OCI-LY7 (cell line): Measurements from ENCODE around the gene MYCBPAP. TPM values are rescaled to one million over a fixed set of nuclear protein-coding genes. Genes with fewer than 3 reads are reported as not detected.

Experiments
- BruUV-seq: library from RNA; stranded (reverse); fragments of 400-500 nt; replicated peaks from 2 replicates; lab custom pipeline; 2021; lab: Mats Ljungman, UMichigan
- CTCF ChIA-PET: fragments of 300-600 bp; sonication (Branson Sonifier 250); formaldehyde crosslinking; loops from one replicate; lab custom pipeline; 2022; ENCODE audit warnings: antibody characterized with exemption; ENCODE audit not compliant: unreplicated experiment; lab: Charles Lee
- POLR2A ChIA-PET: fragments of 300-600 bp; sonication (Branson Sonifier 250); formaldehyde crosslinking; loops from one replicate; lab custom pipeline; 2022; ENCODE audit warnings: antibody characterized with exemption; lab: Charles Lee
- DNase-seq: peaks from one replicate; pipeline ENCODE4 v3.0.0-alpha.2; 2015; ENCODE audit warnings: low spot score
- H2AFZ ChIP-seq: fragments of 200-600 bp; sonication (generic), shearing (Covaris generic); 2 replicates; pipeline ENCODE4 v1.6.1; 2014; ENCODE audit warnings: mild to moderate bottlenecking, antibody characterized with exemption, low read length, moderate library complexity
- H3K27ac ChIP-seq: fragments of 200-600 bp; sonication (generic); 2 replicates; pipeline ENCODE4 v1.5.1; 2014; ENCODE audit warnings: mixed run types, low read depth, mild to moderate bottlenecking, moderate library complexity, low read length, inconsistent platforms; ENCODE audit not compliant: poor library complexity, severe bottlenecking
- H3K36me3 ChIP-seq: fragments of 200-600 bp; sonication (generic); 2 replicates; pipeline ENCODE4 v1.6.1; 2014; ENCODE audit warnings: mild to moderate bottlenecking, antibody characterized with exemption, low read length, moderate library complexity, mixed read lengths; ENCODE audit not compliant: insufficient read depth
- H3K4me1 ChIP-seq: fragments of 200-600 bp; sonication (generic); 2 replicates; pipeline ENCODE4 v1.5.1; 2014; ENCODE audit warnings: mild to moderate bottlenecking, low read length; ENCODE audit not compliant: insufficient read depth, poor library complexity, severe bottlenecking
- H3K4me2 ChIP-seq: fragments of 200-600 bp; sonication (generic); 2 replicates; pipeline ENCODE4 v1.6.1; 2014; ENCODE audit warnings: mild to moderate bottlenecking, low read length
- H3K4me3 ChIP-seq: fragments of 200-600 bp; sonication (generic); 2 replicates; pipeline ENCODE4 v1.5.1; 2014; ENCODE audit warnings: mild to moderate bottlenecking, low read depth, low read length; ENCODE audit not compliant: poor library complexity, severe bottlenecking
- H3K79me2 ChIP-seq: fragments of 200-600 bp; sonication (generic); 2 replicates; pipeline ENCODE4 v1.6.1; 2016; ENCODE audit warnings: low read depth, mild to moderate bottlenecking, low read length, moderate library complexity, mixed read lengths; ENCODE audit not compliant: insufficient read depth
- H3K9me2 ChIP-seq: fragments of 200-600 bp; sonication (generic); 2 replicates; pipeline ENCODE4 v1.6.1; 2016; ENCODE audit warnings: mild to moderate bottlenecking, low read length, mixed read lengths; ENCODE audit not compliant: insufficient read depth
- H3K9me3 ChIP-seq: fragments of 200-600 bp; sonication (generic); 2 replicates; pipeline ENCODE4 v1.6.1; 2014; ENCODE audit warnings: mild to moderate bottlenecking, mixed run types, low read length, mixed read lengths
- H4K20me1 ChIP-seq: fragments of 200-600 bp; sonication (generic); 2 replicates; pipeline ENCODE4 v1.6.1; 2014; ENCODE audit warnings: mild to moderate bottlenecking, antibody characterized with exemption, low read length, moderate library complexity, mixed read lengths; ENCODE audit not compliant: insufficient read depth
- CTCF ChIP-seq: fragments of 200-600 bp; sonication (generic); conservative IDR thresholded peaks from 2 replicates; pipeline ENCODE4 v1.5.1; 2014; ENCODE audit warnings: mild to moderate bottlenecking, antibody characterized with exemption, low read length, moderate library complexity, mixed read lengths
- EZH2phosphoT487 ChIP-seq: fragments of 200-600 bp; sonication (generic); IDR thresholded peaks from 2 replicates; pipeline ENCODE4 v1.6.1; 2018; ENCODE audit warnings: low read depth, borderline replicate concordance, mild to moderate bottlenecking, mixed run types, antibody characterized with exemption, low read length, moderate library complexity, mixed read lengths
- intact Hi-C: fragments of 100-400 bp; cut with micrococcal nuclease; formaldehyde crosslinking; loops from one replicate; pipeline ENCODE4 v1.10.0; 2022; ENCODE audit not compliant: unreplicated experiment
- total RNA-seq, 2 experiments: library from RNA; depleted of rRNA in 1 of 2; stranded (reverse); fragments of >200 nt in 1 of 2; shearing (Covaris generic) in 1 of 2; gene quantifications; 2 replicates each; pipeline ENCODE4 v1.2.3, GENCODE V29; 2014 to 2022

MYCBPAP gene
- total RNA-seq, 2 experiments from 2014 or later = 5.0 to 6.8 TPM

DNA sequence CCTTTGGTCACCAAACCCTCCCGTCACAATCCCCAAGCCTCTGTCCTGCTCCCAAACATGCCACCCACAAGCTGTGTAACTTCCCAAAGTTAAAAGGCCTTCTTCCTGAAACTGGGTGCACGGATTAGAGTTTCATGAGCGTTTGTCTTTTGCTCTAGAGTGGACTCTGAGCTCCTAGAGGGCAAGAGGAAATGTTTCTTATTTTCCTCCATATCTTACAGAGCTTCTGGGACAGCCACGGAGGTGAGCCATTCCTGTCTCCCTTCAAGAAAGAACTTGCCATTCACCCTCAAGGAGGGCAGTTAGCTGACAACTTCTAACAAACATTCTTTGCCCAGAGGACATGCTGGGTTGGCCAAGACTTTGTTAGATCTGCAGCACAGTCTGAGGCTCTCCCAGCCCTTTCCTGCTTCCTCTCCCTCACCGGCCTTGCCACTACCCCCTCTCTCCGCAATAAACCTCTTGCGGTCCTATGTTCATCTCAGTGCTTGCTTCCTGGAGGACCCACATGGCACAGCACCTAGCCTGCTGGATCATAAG is 2.6 kb upstream of the MYCBPAP start:
- intact Hi-C loops = no loop called here
- CTCF ChIA-PET = no interaction called here
- POLR2A ChIA-PET = interaction anchor here (1.3 kb wide), 1 partner anchor 12 kb away, joined by 3 read pairs; no protein-coding TSS in a partner anchor

GRCh38 chr17:50506298-50506697 is 1.9 kb upstream of the MYCBPAP start:
- no peaks in the 10 kb centered on the region for H3K9me3 ChIP-seq
- H3K4me3 ChIP-seq = no peak overlapping the region
- H3K4me1 ChIP-seq = peaks cover 15% of the 10 kb centered on the region
- POLR2A ChIA-PET = interaction anchor here (0.6 kb wide), 2 partner anchors 11 to 20 kb away, joined by 3 read pairs; no protein-coding TSS in a partner anchor
- no peak overlapping the region for H3K27ac ChIP-seq
- no peaks in the 10 kb centered on the region for H3K9me2 ChIP-seq
- intact Hi-C loops = no loop called here
- TF ChIP-seq EZH2phosphoT487 (no peak), CTCF (no peak)
- no TSS peak for BruUV-seq
- H2AFZ ChIP-seq = no peak overlapping the region
- H4K20me1 ChIP-seq = no peaks in the 10 kb centered on the region
- no peak for DNase-seq
- CTCF ChIA-PET = no interaction called here
- H3K4me2 ChIP-seq = no peak overlapping the region
- no peaks in the 10 kb centered on the region for H3K79me2 ChIP-seq
- no peaks in the 10 kb centered on the region for H3K36me3 ChIP-seq

More for the DNA sequence above, 2.6 kb upstream of the MYCBPAP start:
- Histone ChIP-seq H3K9me3 (no peaks in the 10 kb centered on the region), H3K4me3 (no peak overlapping the region), H3K27ac (no peak overlapping the region), H3K36me3 (no peaks in the 10 kb centered on the region), H3K9me2 (no peaks in the 10 kb centered on the region), H2AFZ (no peak overlapping the region), H3K79me2 (no peaks in the 10 kb centered on the region), H3K4me2 (no peak overlapping the region), H3K4me1 (peaks cover 15% of the 10 kb centered on the region), H4K20me1 (no peaks in the 10 kb centered on the region)
- TF ChIP-seq CTCF (no peak), EZH2phosphoT487 (no peak)
- no TSS peak for BruUV-seq
- no peak for DNase-seq

GRCh38 chr17:50508573-50509460 is 578 bp downstream of the MYCBPAP start:
- peak overlapping the region; percentile 26 for H3K27ac ChIP-seq
- peak; percentile 51 for TF ChIP-seq CTCF
- no peak for TF ChIP-seq EZH2phosphoT487
- no peaks in the 10 kb centered on the region for H3K9me2 ChIP-seq
- peak overlapping the region; percentile 82 for H3K4me2 ChIP-seq
- H3K4me3 ChIP-seq = peak overlapping the region; percentile 79
- no peaks in the 10 kb centered on the region for H3K9me3 ChIP-seq
- intact Hi-C loops = no loop called here
- ChIA-PET POLR2A (no interaction called here), CTCF (no interaction called here)
- H3K4me1 ChIP-seq = peaks cover 15% of the 10 kb centered on the region
- H3K36me3 ChIP-seq = no peaks in the 10 kb centered on the region
- H4K20me1 ChIP-seq = no peaks in the 10 kb centered on the region
- no peak for DNase-seq
- H3K79me2 ChIP-seq = no peaks in the 10 kb centered on the region
- BruUV-seq = no TSS peak
- peak overlapping the region; percentile 98 for H2AFZ ChIP-seq
